HG03064 (cell line): Measurements from ENCODE around the gene MBD3L5.
"Not testable (repeated sequence)": the region's sequence is repeated elsewhere in the genome, so short reads cannot be mapped to it uniquely, and the experiment has no call there.

Experiments used
- ATAC-seq: cut with Tn5 transposase; IDR thresholded peaks from one replicate; pipeline ENCODE4 v1.9.1; 2021; ENCODE audit warnings: low read depth; ENCODE audit not compliant: unreplicated experiment

MBD3L5 gene

GRCh38 chr19:7051421-7051820 is 21.0 kb downstream of the MBD3L5 start:
- ATAC-seq: not testable (repeated sequence)

GRCh38 chr19:7052896-7053295 is 22.5 kb downstream of the MBD3L5 start:
- not testable (repeated sequence) for ATAC-seq

- ATAC-seq: not testable (repeated sequence)
Observed at GRCh38 chr19:7054635-7055368, 24.4 kb downstream of the MBD3L5 start.

GRCh38 chr19:7055679-7056078 is 25.3 kb downstream of the MBD3L5 start:
- ATAC-seq: not testable (repeated sequence)

- not testable (repeated sequence) for ATAC-seq
Observed at GRCh38 chr19:7056371-7056770, 26.0 kb downstream of the MBD3L5 start.

- ATAC-seq: not testable (repeated sequence)
Observed at GRCh38 chr19:7058576-7058975, 28.2 kb downstream of the MBD3L5 start, which contains the start of gene MBD3L3. TSS of gene MBD3L3 (minus strand) at chr19:7058676. CDS start at chr19:7058605, 71 bp downstream.

- not testable (repeated sequence) for ATAC-seq
Observed at GRCh38 chr19:7059977-7060376, 29.6 kb downstream of the MBD3L5 start.

GRCh38 chr19:7063339-7063738 is 33.0 kb downstream of the MBD3L5 start:
- ATAC-seq: no peak

GRCh38 chr19:7063764-7064418 is 33.5 kb downstream of the MBD3L5 start:
- no peak for ATAC-seq

- ATAC-seq: not testable (repeated sequence)
Observed at GRCh38 chr19:7067122-7067521, 36.7 kb downstream of the MBD3L5 start.

- ATAC-seq: no peak
Observed at GRCh38 chr19:7067716-7068115, 37.3 kb downstream of the MBD3L5 start.

- no peak for ATAC-seq
Observed at GRCh38 chr19:7068599-7068998, 38.2 kb downstream of the MBD3L5 start.

GRCh38 chr19:7069042-7069903 is 38.9 kb downstream of the MBD3L5 start, which contains the start of gene ZNF557:
TSS of gene ZNF557 (plus strand) at chr19:7069703. CDS start at chr19:7075075, 5,372 bp downstream.
- ATAC-seq: peak; percentile 89

GRCh38 chr19:7069904-7070226 is 39.5 kb downstream of the MBD3L5 start:
- ATAC-seq: no peak

GRCh38 chr19:7072541-7072940 is 42.2 kb downstream of the MBD3L5 start:
- no peak for ATAC-seq

GRCh38 chr19:7074705-7075282 is 44.4 kb downstream of the MBD3L5 start:
- ATAC-seq: no peak

GRCh38 chr19:7076151-7076550 is 45.8 kb downstream of the MBD3L5 start:
- no peak for ATAC-seq

GRCh38 chr19:7078008-7078407 is 47.6 kb downstream of the MBD3L5 start:
- no peak for ATAC-seq
